GM21367 (cell line): Measurements from ENCODE around the gene TICRR.
"Not testable (repeated sequence)": the region's sequence is repeated elsewhere in the genome, so short reads cannot be mapped to it uniquely, and the experiment has no call there.

Source experiments
- ATAC-seq: cut with Tn5 transposase; IDR thresholded peaks from one replicate; pipeline ENCODE4 v1.9.1; 2021; ENCODE audit not compliant: unreplicated experiment

TICRR gene

DNA sequence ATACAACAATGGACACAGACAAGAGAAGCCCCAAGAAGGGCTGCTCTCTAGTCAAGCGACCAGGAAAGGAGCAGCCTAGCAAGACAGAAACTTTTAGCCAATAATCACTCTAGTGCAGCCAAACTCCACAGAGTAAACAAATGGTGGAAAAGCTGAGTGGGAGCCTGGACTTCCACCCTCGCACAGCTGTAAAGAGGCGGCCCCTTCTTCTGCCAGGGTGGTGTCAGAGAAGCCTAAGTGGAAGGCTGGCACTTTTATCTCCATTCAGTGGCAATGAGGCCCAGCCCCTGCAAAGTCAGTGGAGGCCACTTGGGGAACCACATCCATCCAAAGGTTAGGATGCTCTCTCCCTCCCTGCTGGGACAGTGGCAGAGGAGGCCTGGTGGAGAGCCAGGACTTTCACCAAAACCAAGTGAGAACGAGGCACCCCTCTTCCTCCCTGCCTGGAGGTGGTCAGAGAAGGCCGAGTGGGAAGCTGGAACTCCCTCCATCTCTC is 15.5 kb upstream of the TICRR start:
- no peak for ATAC-seq

DNA sequence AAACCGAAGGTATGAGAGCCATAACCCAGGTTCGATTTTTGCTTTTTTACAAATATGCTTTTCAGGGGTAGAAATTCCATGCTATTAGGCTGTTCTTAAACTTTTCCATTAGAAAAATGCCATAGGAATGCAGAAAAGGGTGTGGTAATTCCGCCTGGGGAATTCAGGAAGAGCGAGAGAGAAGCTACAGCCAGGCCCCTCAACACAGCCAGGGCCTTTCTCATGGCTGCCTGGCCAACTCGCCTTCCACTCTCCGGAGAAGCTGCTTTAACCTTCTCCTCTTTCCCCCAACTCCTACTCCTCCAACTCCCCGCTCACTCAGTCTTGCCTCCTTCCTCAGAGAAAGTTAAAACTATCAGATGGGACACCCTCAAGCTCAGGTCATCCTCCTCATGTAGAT is 9.1 kb upstream of the TICRR start:
- ATAC-seq: no peak

DNA sequence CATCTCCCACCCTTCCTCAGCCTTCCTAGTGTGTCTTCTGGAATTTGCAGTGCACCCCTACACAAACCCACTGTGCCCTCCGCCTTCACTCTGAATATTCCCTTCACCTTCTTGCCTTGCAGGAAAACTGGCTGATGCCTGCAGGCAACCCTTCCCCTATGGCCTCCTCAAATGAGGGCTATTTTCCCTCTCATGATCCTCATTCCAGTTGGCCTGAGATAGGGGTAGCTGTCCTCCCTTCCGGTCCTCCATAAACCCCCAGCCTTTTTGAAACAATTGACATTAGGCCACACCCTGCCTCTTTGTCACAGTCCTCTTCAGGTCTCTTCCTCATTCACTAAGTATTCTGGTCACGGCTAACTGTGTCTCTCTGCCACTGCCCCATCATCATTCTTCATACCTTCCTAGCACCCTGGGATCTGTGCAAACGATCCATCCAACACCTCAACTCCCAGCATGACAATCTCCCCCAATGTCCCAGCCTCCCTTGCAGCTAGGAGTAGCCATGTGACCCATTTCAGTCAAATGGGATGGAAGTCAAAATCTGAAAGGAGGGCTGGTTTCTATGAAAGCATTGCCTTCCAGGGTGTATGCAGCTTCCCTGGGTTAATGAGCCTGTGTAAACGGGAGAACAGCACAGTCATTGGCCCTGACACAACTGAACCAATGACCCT is 8.5 kb upstream of the TICRR start:
- ATAC-seq: no peak

DNA sequence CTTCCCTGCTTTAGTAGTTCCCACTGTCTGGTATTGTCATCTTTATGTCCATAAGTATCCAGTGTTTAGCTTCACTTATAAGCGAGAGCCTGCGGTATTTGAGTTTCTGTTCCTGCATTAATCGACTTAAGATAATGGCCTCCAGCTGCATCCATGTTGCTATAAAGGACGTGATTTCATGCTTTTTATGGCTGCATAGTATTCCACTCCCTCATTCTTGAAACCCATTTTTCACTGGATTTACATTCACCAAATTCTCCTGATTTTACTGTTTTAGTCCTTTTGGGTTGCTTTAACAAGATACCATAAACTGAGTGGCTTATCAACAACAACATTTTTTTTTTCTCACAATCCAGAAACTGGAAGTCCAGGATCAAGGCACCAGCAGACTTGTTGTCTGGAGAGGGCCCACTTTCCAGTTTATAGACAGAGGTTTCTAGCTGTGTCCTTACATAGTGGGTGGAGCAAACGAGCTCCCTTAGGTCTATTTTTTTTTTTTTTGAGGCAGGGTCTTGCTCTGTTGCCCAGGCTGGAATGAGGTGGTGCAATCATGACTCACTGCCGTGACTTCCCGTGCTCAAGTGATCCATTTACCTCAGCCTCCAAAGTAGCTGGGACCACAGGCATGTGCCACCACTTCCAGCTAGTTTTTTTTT is 6.1 kb upstream of the TICRR start:
- no peak for ATAC-seq

DNA sequence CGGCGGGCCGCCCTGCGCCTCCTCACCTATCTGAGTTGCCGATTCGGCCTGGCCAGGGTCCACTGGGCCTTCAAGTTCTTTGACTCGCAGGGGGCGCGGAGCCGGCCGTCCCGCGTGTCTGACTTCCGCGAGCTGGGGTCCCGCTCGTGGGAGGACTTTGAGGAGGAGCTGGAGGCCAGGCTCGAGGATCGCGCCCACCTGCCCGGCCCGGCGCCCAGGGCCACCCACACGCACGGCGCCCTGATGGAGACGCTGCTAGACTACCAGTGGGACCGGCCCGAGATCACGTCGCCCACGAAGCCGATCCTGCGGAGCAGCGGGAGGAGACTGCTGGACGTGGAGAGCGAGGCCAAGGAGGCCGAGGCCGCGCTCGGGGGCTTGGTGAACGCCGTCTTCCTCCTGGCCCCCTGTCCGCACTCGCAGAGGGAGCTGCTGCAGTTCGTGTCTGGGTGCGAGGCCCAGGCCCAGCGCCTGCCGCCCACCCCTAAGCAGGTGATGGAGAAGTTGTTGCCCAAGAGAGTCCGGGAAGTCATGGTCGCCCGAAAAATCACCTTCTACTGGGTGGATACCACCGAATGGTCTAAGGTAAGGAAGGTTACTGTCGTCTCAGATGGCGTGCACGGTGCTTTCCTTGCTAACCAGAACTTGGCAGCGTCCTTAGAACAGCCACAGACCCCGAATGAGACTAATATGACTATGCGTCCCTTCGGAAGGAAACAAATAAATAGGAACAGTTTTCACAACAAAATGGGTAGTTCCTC is 567 bp downstream of the TICRR start:
- ATAC-seq: peak; percentile 21

DNA sequence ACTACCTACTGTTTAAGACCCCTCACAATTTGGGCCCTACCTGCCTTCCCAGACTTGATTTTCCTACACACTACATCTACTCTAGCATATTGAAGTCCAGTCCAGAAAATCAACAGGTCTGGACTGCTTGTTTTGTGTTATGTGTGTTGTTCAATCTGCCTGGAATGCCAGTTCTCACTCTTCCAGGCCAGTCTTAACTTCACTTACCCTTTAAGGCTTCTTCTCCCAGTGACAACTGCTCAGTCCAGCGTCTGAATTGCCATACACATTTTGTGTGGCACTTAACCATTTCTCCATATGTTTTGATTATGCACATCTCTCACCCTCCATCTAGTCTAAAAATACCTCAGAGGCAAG is 1.1 kb downstream of the TICRR start:
- ATAC-seq: no peak

- ATAC-seq: no peak
Observed at GRCh38 chr15:89577776-89578115, 2.5 kb downstream of the TICRR start.

DNA sequence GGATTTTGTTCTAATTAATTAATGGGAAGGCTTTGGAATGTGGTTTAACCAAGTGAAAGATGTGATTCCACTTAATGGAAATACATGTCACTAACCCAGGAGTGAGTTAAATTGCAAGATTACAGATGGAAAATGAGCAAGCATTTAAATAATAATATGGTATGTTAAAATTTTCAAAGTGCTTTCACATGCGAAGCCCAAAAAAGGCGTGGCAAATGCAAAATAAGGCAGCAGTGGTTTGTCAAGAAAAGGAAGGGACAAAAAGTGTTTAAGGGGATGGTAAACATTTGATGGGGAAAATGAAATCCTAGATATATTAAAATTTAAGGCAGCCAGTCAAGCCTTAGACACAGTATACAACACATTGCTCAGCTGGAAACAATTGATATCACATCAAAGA is 2.9 kb downstream of the TICRR start:
- no peak for ATAC-seq

GRCh38 chr15:89580747-89581146 is 5.5 kb downstream of the TICRR start:
- not testable (repeated sequence) for ATAC-seq

DNA sequence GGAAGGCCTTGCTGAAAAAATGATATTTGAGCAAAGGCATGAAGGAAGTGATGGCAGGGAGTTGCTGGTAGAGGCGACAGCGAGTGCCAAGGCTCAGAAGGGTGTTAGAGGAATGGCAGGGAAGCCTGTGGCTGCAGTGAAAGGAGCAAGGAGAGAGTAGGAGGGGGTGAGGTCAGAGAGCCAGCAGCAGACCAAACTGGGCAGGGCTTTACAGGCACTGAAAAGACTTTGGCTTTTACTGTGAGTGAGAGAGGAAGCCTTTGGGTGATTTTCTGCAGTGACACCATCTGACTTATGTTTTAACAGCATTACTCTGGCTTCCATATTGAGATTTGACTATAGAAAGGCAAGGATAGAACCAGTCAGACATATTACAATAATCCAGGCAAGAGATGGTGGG is 11.4 kb downstream of the TICRR start:
- ATAC-seq: no peak

- no peak for ATAC-seq
Observed at GRCh38 chr15:89587955-89588354, 12.7 kb downstream of the TICRR start.

- no peak for ATAC-seq
Observed at GRCh38 chr15:89591834-89592233, 16.6 kb downstream of the TICRR start.

- ATAC-seq: no peak
Observed at GRCh38 chr15:89593018-89593417, 17.7 kb downstream of the TICRR start.

DNA sequence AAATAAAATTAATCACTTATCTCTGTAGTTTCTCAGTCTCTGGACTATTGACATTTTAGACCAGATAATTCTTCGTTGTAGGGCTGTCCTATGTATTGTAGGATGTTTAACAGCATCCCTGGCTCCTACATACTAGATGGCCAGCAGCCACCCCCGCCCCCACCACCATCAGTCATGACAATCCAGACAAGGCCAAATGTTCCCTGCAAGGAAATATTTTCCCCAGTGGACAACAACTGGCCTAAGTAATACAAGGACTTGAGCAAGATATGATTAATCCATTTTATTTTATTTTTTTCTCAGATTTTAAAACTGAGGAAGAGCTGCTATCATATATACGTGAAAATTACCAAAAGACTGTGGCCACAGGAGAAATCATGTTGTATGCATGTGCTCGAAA is 23.8 kb downstream of the TICRR start:
- no peak for ATAC-seq

DNA sequence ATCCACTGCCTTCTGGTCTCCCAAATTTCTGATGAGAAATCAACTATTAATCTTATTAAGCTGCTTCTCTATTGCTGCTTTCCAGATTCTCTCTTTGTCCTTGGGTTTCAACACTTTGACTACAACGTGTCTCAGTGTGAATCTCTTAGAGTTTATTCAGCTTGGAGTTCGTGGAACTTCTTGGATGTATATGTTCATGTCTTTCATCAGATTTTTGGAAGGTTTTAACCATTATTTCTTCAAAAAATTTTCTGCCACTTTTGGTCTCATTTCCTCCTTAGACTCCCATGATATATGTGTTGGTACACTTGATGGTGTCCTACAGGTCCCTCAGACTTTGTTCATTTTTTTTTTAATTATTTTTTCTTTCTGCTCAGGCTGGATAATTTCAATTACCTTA is 36.0 kb downstream of the TICRR start:
- ATAC-seq: no peak

DNA sequence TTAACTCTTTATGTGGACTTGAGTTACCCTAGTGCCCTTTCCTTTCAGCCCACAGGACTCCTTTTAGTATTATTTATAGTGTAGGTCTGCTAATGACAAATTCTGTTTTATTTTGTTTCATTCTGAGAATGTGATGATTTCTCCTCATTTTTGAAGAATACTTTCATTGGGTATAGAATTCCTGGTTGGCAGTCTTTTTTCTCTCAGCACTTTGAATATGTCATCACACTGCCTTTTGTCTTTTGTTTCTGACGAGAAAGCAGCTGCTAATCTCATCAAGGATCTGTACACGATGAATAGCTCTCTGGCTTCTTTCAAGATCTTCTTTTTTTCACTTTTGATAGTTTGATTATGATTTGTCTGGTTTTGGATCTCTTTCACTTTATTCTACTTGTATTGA is 37.8 kb downstream of the TICRR start:
- no peak for ATAC-seq

DNA sequence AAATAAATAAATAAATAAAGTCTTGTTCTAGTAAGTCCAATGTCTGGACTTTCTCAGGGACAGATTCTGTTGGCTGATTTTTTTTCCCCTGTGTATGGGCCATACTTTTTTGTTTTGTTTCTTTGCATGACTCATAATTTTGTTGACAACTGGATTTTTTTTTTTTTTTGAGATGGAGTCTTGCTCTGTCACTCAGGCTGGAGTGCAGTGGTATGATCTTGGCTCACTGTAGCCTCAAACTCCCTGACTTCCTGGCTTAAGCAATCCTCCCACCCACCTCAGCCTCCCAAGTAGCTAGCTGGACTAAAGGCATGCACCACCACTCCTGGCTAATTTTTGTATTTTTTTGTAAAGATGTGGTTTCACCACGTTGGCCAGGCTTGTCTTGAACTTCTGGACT is 38.9 kb downstream of the TICRR start:
- no peak for ATAC-seq

GRCh38 chr15:89615135-89615534 is 39.9 kb downstream of the TICRR start:
- ATAC-seq: no peak

DNA sequence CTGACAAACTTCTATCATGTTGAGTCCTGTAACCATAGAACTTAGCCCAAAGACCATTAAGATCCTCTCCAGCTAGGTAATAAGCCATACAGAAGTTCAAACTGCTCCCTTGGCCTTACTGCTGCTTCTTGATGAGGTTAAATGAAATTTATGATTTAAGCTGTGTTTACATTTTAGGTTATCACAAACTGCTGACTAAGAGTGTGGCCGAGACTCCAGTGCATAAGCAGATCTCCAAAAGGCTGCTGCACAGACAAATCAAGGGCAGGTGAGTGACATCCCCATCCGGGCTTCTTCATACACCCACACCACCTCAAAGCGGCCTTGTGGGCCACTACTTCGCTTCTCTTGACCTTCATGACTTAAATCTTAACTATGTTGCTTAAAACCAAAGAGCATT is 41.0 kb downstream of the TICRR start:
- ATAC-seq: no peak

DNA sequence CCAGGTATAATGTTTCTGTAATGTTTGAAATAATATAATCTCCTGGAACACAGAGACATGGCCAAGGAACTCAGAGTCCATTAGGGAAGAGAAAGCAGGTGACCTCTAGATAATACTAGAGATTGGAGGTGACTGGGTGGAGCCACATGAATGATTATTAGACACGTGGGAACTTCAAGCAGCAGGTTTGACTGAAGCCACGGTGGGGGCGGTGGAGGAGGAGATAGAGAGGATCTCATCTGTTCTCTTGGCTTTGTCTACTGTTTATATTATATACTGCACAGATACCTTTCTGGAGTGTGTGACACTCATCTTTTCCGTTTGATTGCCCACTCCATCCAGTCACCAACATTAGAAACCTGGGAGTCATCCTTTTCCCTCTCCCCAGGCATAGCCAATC is 46.3 kb downstream of the TICRR start:
- no peak for ATAC-seq

- ATAC-seq: no peak
Observed at GRCh38 chr15:89623165-89623564, 47.9 kb downstream of the TICRR start.

GRCh38 chr15:89625716-89626115 is 50.4 kb downstream of the TICRR start:
- no peak for ATAC-seq
